A549 (cell line): ENCODE results near the gene NCS1. TPM values are rescaled to one million over a fixed set of nuclear protein-coding genes. Genes with fewer than 3 reads are reported as not detected.
A peak's percentile ranks its signal among the peaks of the same experiment; 100 is the strongest.

Experiments
- ATAC-seq, 2 experiments: fragments of 200-7000 bp in 1 of 2; fragments of >200 bp in 1 of 2; cut with Nextera tagmentation in 1 of 2; cut with Tn5 transposase in 1 of 2; 3 replicates each; pipeline versions ENCODE4 v1.8.0 to v1.9.1; 2018 to 2020; ENCODE audit warnings: mild to moderate bottlenecking in 1 of 2, moderate library complexity in 1 of 2
- CTCF ChIA-PET: fragments of 300-600 bp; sonication (Branson Sonifier 250); formaldehyde crosslinking; extraction: SDS; loops from one replicate; lab custom pipeline; 2021; ENCODE audit warnings: antibody characterized with exemption, inconsistent platforms; lab: Yijun Ruan, JAX
- POLR2A ChIA-PET: fragments of 350-600 bp; formaldehyde crosslinking; extraction: SDS; loops from one replicate; lab custom pipeline; 2021; ENCODE audit warnings: antibody characterized with exemption, inconsistent platforms; lab: Yijun Ruan, JAX
- DNase-seq, 2 experiments: peaks; one replicate each; pipeline versions ENCODE4 v3.0.0 to v3.0.0-alpha.2; 2011 to 2016; ENCODE audit warnings: low read depth in 1 of 2, low spot score in 1 of 2
- FAIRE-seq: peaks from 2 replicates; lab custom pipeline; 2011; peaks lifted over from hg19 to GRCh38; lab: Jason Lieb, UNC
- H3K27ac ChIP-seq, 2 experiments: fragments of >200 bp; sonication (Bioruptor Twin); formaldehyde crosslinking; 3 replicates each; pipeline ENCODE4 v1.5.1; 2016 to 2017
- H3K4me1 ChIP-seq: fragments of >200 bp; sonication (Bioruptor Twin); formaldehyde crosslinking; 3 replicates; pipeline ENCODE4 v1.6.1; 2016
- H3K4me2 ChIP-seq: fragments of >200 bp; sonication (Bioruptor Twin); formaldehyde crosslinking; 3 replicates; pipeline ENCODE4 v1.6.1; 2016
- H3K4me3 ChIP-seq: fragments of >200 bp; sonication (Bioruptor Twin); formaldehyde crosslinking; 3 replicates; pipeline ENCODE4 v1.5.1; 2016
- H3K9me3 ChIP-seq: fragments of >200 bp; sonication (Bioruptor Twin); formaldehyde crosslinking; 3 replicates; pipeline ENCODE4 v1.6.1; 2016
- ATOH8 ChIP-seq: fragments of 250-450 bp; sonication (Bioruptor Pico); IDR thresholded peaks from 2 replicates; pipeline ENCODE4 v1.5.0; 2020; ENCODE audit warnings: low read depth, mild to moderate bottlenecking, moderate library complexity
- BHLHE40 ChIP-seq: IDR thresholded peaks from 2 replicates; pipeline ENCODE4 v1.6.1; 2012; ENCODE audit warnings: low read depth, low read length, inconsistent platforms
- CBX2 ChIP-seq: fragments of 200-600 bp; sonication (generic); IDR thresholded peaks from 2 replicates; pipeline ENCODE4 v1.6.1; 2016; ENCODE audit warnings: low read depth, mild to moderate bottlenecking, borderline replicate concordance
- CHD2 ChIP-seq: fragments of 150-350 bp; IDR thresholded peaks from 2 replicates; pipeline ENCODE4 v1.6.1; 2014; ENCODE audit warnings: low read length; ENCODE audit not compliant: partially characterized antibody
- CHD4 ChIP-seq: fragments of 200-600 bp; sonication (generic); IDR thresholded peaks from 2 replicates; pipeline ENCODE4 v1.6.1; 2016; ENCODE audit warnings: antibody characterized with exemption, mild to moderate bottlenecking, borderline replicate concordance
- EHMT2 ChIP-seq: fragments of 200-600 bp; sonication (generic); IDR thresholded peaks from 2 replicates; pipeline ENCODE4 v1.6.1; 2016; ENCODE audit warnings: antibody characterized with exemption, low read depth, mild to moderate bottlenecking, moderate library complexity
- ESRRA ChIP-seq: fragments of 150-350 bp; IDR thresholded peaks from 2 replicates; pipeline ENCODE4 v1.6.1; 2014; ENCODE audit warnings: mild to moderate bottlenecking, low read length, borderline replicate concordance
- GATA3 ChIP-seq: IDR thresholded peaks from 2 replicates; pipeline ENCODE4 v1.6.1; 2012; ENCODE audit warnings: borderline replicate concordance
- HDAC2 ChIP-seq: fragments of 200-600 bp; sonication (generic); IDR thresholded peaks from 2 replicates; pipeline ENCODE4 v1.6.1; 2016
- HOXB13 ChIP-seq: fragments of 250-450 bp; sonication (Bioruptor Pico); IDR thresholded peaks from 2 replicates; pipeline ENCODE4 v1.5.0; 2020; ENCODE audit warnings: low read depth, mild to moderate bottlenecking, moderate library complexity
- JUNB ChIP-seq: fragments of >200 bp; sonication (Bioruptor Twin); formaldehyde crosslinking; IDR thresholded peaks from 2 replicates; pipeline ENCODE4 v1.6.1; 2016
- NFE2L2 ChIP-seq: fragments of 150-350 bp; conservative IDR thresholded peaks from 2 replicates; pipeline ENCODE4 v1.6.1; 2014; ENCODE audit warnings: low read length
- NR3C1 ChIP-seq: fragments of >200 bp; sonication (Bioruptor Twin); formaldehyde crosslinking; IDR thresholded peaks from 3 replicates; pipeline ENCODE4 v1.6.1; 2017
- POLR2A ChIP-seq: IDR thresholded peaks from 2 replicates; pipeline ENCODE4 v1.6.1; 2012; ENCODE audit warnings: mild to moderate bottlenecking, low read length
- RNF2 ChIP-seq: fragments of 200-600 bp; sonication (generic); IDR thresholded peaks from 2 replicates; pipeline ENCODE4 v1.6.1; 2016; ENCODE audit warnings: low read depth, mild to moderate bottlenecking, antibody characterized with exemption, moderate library complexity, borderline replicate concordance
- WGBS: methylation state at CpG from one replicate; pipeline ENCODE4 v1.1.6; 2017; ENCODE audit errors: missing lambda C conversion rate; 5-methylcytosine and 5-hydroxymethylcytosine counted together
- polyA plus RNA-seq, 4 experiments: library from polyadenylated mRNA; depleted of rRNA in 3 of 4; stranded (reverse); fragments of >200 nt; fragmentation: RNase III in 1 of 4; extraction: RNeasy Plus Mini Kit Qiagen cat#74134 plus additional on column Dnase treatment in 1 of 4; gene quantifications; 2 replicates in 3 of 4; 3 replicates in 1 of 4; pipeline ENCODE4 v1.2.3, GENCODE V29; 2011 to 2017
- TF ChIP-seq, protein P1 (sequence below): fragments of 150-350 bp; IDR thresholded peaks from 2 replicates; pipeline ENCODE4 v1.6.1; 2014; ENCODE audit warnings: low read depth, mild to moderate bottlenecking, low read length
- TF ChIP-seq, protein P2 (sequence below): IDR thresholded peaks from 2 replicates; pipeline ENCODE4 v1.6.1; 2012
- TF ChIP-seq, protein P3 (sequence below): IDR thresholded peaks from 2 replicates; pipeline ENCODE4 v1.6.1; 2012

NCS1 gene
- polyA plus RNA-seq, 2 of the 4 experiments (the other 2 are of a cell fraction): 17.9 to 21.9 TPM

GRCh38 chr9:130194378-130194932, 22.3 kb downstream of the NCS1 start:
- Histone ChIP-seq H3K27ac (peak overlapping the region in 1 of 2 experiments; percentile 17; a peak in 1 of 6 replicates), H3K4me2 (no peak overlapping the region), H3K4me1 (no peaks in the 10 kb centered on the region; the same call in 2 of the 3 replicates), H3K9me3 (no peaks in the 10 kb centered on the region), H3K4me3 (no peak overlapping the region)
- ATAC-seq (no peak), FAIRE-seq (no peak), DNase-seq (no peak)
- TF ChIP-seq HDAC2 (no peak), ATOH8 (CRISPR knock-in tag) (no peak), EHMT2 (no peak), CHD2 (no peak), JUNB (no peak)
- TF ChIP-seq, protein P1, sequence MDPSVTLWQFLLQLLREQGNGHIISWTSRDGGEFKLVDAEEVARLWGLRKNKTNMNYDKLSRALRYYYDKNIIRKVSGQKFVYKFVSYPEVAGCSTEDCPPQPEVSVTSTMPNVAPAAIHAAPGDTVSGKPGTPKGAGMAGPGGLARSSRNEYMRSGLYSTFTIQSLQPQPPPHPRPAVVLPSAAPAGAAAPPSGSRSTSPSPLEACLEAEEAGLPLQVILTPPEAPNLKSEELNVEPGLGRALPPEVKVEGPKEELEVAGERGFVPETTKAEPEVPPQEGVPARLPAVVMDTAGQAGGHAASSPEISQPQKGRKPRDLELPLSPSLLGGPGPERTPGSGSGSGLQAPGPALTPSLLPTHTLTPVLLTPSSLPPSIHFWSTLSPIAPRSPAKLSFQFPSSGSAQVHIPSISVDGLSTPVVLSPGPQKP: no peak
- POLR2A ChIA-PET: no interaction called here
- CTCF ChIA-PET: interaction anchor here (0.6 to 1.2 kb wide), 3 partner anchors 8 to 87 kb away, joined by 3 read pairs; no protein-coding TSS in a partner anchor
- 73% methylated on average over 8 of the region's 8 CpGs for WGBS

DNA sequence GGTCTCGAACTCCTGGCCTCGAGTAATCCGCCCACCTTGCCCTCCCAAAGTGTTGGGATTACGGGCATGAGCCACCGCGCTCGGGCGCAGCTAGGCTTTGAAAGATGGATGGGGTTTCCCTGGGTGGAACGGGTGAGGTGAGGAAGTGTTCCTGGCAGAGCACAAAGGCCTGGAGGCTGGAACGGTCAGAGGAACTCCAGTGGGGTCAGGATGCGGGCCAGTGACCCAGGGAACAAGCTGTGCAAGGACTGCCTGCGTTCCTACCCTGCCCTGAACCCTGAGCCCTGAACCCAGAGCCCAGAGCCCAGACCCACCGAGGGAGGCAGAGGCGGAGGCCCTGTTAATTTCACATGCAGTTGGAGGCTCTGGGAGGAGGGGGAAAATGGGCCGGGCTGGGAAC, 23.4 kb downstream of the NCS1 start:
- DNase-seq (no peak), ATAC-seq (no peak), FAIRE-seq (no peak)
- POLR2A ChIA-PET: no interaction called here
- no peak overlapping the region for H3K4me2 ChIP-seq
- no peak for TF ChIP-seq GATA3
- TF ChIP-seq, protein P2, sequence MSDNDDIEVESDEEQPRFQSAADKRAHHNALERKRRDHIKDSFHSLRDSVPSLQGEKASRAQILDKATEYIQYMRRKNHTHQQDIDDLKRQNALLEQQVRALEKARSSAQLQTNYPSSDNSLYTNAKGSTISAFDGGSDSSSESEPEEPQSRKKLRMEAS: no peak
- no peak for TF ChIP-seq NFE2L2
- no peak for TF ChIP-seq BHLHE40
- no peak for TF ChIP-seq HOXB13 (CRISPR knock-in tag)
- TF ChIP-seq CHD4: no peak
- TF ChIP-seq, protein P3, sequence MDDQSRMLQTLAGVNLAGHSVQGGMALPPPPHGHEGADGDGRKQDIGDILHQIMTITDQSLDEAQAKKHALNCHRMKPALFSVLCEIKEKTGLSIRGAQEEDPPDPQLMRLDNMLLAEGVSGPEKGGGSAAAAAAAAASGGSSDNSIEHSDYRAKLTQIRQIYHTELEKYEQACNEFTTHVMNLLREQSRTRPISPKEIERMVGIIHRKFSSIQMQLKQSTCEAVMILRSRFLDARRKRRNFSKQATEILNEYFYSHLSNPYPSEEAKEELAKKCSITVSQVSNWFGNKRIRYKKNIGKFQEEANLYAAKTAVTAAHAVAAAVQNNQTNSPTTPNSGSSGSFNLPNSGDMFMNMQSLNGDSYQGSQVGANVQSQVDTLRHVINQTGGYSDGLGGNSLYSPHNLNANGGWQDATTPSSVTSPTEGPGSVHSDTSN: no peak
- no peak for TF ChIP-seq NR3C1
- TF ChIP-seq POLR2A: no peak
- TF ChIP-seq ESRRA: no peak
- no peak for TF ChIP-seq CBX2
- TF ChIP-seq, protein P1: no peak
- H3K9me3 ChIP-seq: no peaks in the 10 kb centered on the region
- H3K27ac ChIP-seq: peak overlapping the region in 1 of 2 experiments; percentile 15; a peak in 1 of 6 replicates
- no peak overlapping the region for H3K4me3 ChIP-seq
- peaks cover 4% of the 10 kb centered on the region; the same call in 1 of the 3 replicates for H3K4me1 ChIP-seq
- 84% methylated on average over 15 of the region's 15 CpGs for WGBS
- CTCF ChIA-PET: interaction anchor here (0.6 to 1.4 kb wide), 3 partner anchors 21 to 489 kb away, joined by 3 to 5 read pairs (median 4); no protein-coding TSS in a partner anchor

DNA sequence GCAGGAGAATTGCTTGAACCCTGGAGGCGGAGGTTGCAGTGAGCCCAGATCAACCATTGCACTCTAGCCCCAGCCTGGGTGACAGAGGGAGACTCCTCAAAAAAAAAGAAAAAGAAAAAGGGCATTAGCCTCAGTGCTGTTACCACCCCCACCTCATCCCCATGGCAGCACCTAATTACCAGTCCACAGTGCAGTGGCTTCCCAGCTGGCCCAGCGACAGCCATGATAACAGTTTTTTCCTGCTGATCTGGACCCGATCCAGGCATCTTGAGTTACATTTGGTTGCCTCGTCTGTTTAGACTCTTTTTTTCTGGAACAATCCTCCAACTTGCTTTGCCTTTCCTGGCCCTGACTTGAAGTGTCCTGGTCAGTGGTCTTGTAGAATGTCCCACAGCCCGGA, 24.4 kb downstream of the NCS1 start:
- ATAC-seq: no peak
- ChIA-PET CTCF (interaction anchor here (1.6 kb wide), 1 partner anchor 47 kb away, joined by 5 read pairs; no protein-coding TSS in a partner anchor), POLR2A (no interaction called here)
- H3K4me1 ChIP-seq: peaks cover 4% of the 10 kb centered on the region; the same call in 1 of the 3 replicates
- no peak for FAIRE-seq
- no peak overlapping the region for H3K27ac ChIP-seq
- H3K4me3 ChIP-seq: no peak overlapping the region
- WGBS: 69% methylated on average over 5 of the region's 5 CpGs
- no peak for DNase-seq
- no peak for TF ChIP-seq RNF2
- H3K4me2 ChIP-seq: no peak overlapping the region
- H3K9me3 ChIP-seq: no peaks in the 10 kb centered on the region
